Stimulated activated naive CD8-positive, alpha-beta T cell treated with anti-CD3 and anti-CD28 coated beads, Interleukin-15, Interleukin-2, amounts not matched to agents 100 ng/mL and 50 ng/mL, for 24 hours (primary cell): Measurements from ENCODE around the gene RBCK1.

Experiments
- H3K27ac Mint-ChIP-seq: one replicate; pipeline ENCODE4 v1.8.0; 2021; ENCODE audit warnings: mild to moderate bottlenecking, mixed read lengths
- H3K27me3 Mint-ChIP-seq: one replicate; pipeline ENCODE4 v1.8.0; 2021; ENCODE audit warnings: mixed read lengths
- H3K36me3 Mint-ChIP-seq: one replicate; pipeline ENCODE4 v1.8.0; 2021; ENCODE audit warnings: low read depth, mixed read lengths
- H3K4me1 Mint-ChIP-seq: one replicate; pipeline ENCODE4 v1.8.0; 2021; ENCODE audit warnings: low read depth, mixed read lengths
- H3K4me3 Mint-ChIP-seq: one replicate; pipeline ENCODE4 v1.8.0; 2021; ENCODE audit warnings: mild to moderate bottlenecking, mixed read lengths
- H3K9me3 Mint-ChIP-seq: one replicate; pipeline ENCODE4 v1.8.0; 2021; ENCODE audit warnings: mixed read lengths

The RBCK1 gene

DNA sequence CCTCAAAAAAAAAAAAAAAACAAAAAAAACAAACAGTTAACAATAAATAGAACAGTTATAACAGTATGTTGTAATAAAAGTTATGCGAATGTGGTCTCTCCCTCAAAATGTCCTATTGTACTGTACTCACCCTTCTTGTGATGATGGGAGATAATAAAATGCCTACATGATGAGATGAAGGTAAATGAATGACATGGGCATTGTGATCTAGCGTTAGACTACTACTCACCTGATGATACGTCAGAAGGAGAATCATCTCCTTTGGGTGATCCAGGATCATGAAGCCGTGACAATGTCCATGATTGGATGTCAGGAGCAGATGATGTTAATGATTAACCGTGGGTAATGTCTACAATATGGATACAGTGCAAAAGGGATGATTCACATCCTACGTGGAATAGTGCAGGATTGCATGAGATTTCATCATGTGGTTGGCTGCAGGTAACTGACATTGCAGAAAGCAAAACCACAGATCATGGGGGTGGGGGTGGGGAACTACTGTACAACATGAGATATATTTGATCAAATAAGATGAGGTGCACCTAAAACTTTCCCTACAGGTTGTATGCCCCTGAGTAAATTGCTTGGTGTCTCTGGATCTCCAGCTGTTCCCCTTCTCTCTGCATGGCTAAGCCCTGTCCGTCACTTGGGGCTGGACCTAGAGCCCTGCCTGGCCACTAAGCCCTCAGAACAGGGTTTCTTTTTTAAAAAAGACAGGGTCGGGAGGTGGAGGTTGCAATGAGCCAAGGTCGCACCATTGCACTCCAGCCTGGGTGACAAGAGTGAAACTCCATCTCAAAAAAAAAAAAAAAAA, 6.2 kb upstream of the RBCK1 start:
- peaks cover 16% of the 10 kb centered on the region for H3K36me3 Mint-ChIP-seq
- peak overlapping the region; percentile 48 for H3K27ac Mint-ChIP-seq
- H3K4me3 Mint-ChIP-seq = no peak overlapping the region
- H3K9me3 Mint-ChIP-seq = no peaks in the 10 kb centered on the region
- H3K27me3 Mint-ChIP-seq = no peaks in the 10 kb centered on the region
- peaks cover 23% of the 10 kb centered on the region for H3K4me1 Mint-ChIP-seq

- H3K27ac Mint-ChIP-seq = no peak overlapping the region
- peaks cover 30% of the 10 kb centered on the region for H3K4me1 Mint-ChIP-seq
- H3K36me3 Mint-ChIP-seq = peaks cover 10% of the 10 kb centered on the region
These were observed 5.6 kb upstream of the RBCK1 start for GRCh38 chr20:402496-402885.

DNA sequence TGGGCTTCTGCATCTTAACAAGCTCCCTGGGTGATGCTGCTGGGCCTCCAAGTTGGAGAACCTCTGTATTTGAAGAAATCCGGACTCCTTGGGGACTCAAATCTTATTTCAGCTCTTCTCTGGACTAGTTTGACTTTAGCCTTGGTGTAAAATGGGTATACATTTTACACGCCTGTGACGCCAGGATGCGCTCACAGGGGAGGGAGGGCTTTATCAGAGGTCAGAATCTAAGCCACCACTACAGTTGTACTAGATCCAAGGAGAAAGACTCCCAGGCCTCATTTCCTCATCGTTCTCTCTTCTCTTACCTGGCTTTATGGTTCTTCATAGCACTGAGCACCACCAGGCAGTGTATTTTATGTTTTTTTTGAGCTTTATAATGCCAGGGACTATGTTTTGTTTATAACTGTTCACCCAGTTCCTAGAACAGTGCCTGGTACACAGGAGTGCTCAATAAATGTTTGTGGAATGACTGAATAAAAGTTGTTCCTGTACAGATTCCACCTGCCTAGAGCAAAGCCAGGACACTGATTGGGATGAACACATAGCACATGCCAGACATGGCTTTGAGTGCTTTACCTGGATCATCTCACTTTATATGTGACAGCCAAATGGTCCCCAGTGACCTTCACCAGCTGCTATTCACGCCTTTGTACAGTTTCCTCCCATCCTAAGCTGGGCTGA, 5.1 kb upstream of the RBCK1 start:
- Mint-ChIP-seq H3K4me1 (peaks cover 30% of the 10 kb centered on the region), H3K4me3 (no peak overlapping the region), H3K27ac (no peak overlapping the region), H3K36me3 (peaks cover 5% of the 10 kb centered on the region), H3K27me3 (no peaks in the 10 kb centered on the region), H3K9me3 (no peaks in the 10 kb centered on the region)

More at GRCh38 chr20:402496-402885, 5.6 kb upstream of the RBCK1 start:
- Mint-ChIP-seq H3K27me3 (no peaks in the 10 kb centered on the region), H3K9me3 (no peaks in the 10 kb centered on the region), H3K4me3 (no peak overlapping the region)

DNA sequence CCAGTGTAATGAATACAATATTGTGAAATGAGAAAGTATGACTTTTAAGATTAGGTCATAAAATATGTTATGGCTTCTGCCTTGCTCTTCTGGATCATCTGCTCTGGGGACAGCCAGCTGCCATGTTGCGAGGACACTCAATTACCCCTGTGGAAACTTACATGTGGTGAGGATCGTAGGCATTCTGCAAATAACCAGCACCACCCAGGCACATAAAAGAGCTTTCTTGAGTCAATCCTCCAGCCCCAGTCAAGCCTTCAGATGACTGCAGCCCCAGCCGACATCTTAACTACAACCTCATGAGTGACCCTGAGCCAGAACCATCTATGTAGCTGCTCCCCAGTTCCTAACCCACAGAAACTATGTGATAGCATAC, 4.5 kb upstream of the RBCK1 start:
- Mint-ChIP-seq H3K4me3 (no peak overlapping the region), H3K36me3 (peaks cover 1% of the 10 kb centered on the region), H3K4me1 (peaks cover 30% of the 10 kb centered on the region), H3K27me3 (no peaks in the 10 kb centered on the region), H3K27ac (no peak overlapping the region), H3K9me3 (no peaks in the 10 kb centered on the region)

DNA sequence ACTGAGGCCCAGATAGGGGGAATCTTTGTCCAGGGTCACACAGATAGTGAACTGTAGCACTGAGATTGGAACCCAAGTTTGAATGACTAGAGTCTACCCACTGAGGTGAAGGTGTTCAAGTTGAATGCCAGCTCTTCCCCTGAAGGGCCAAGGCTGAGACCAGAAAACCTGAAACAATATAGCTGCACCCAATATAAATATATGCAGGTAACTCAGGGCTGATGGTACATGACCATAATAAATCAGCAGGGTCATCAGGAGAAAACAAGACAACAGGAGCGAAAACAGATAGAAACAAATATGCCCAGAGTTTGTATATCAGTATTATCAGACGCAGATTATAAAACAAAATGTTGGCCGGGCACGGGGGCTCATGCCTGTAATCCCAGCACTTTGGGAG, 4.0 kb upstream of the RBCK1 start:
- H3K4me3 Mint-ChIP-seq = no peak overlapping the region
- H3K4me1 Mint-ChIP-seq = peaks cover 31% of the 10 kb centered on the region
- H3K27me3 Mint-ChIP-seq = no peaks in the 10 kb centered on the region
- no peak overlapping the region for H3K27ac Mint-ChIP-seq
- H3K9me3 Mint-ChIP-seq = no peaks in the 10 kb centered on the region
- H3K36me3 Mint-ChIP-seq = peaks cover 2% of the 10 kb centered on the region

- Mint-ChIP-seq H3K9me3 (no peaks in the 10 kb centered on the region), H3K4me1 (peaks cover 49% of the 10 kb centered on the region), H3K27ac (peak overlapping the region; percentile 92), H3K4me3 (peak overlapping the region; percentile 84), H3K36me3 (peaks cover 24% of the 10 kb centered on the region), H3K27me3 (no peaks in the 10 kb centered on the region)
These were observed 1.6 kb upstream of the RBCK1 start for GRCh38 chr20:406200-407132.

- Mint-ChIP-seq H3K9me3 (no peaks in the 10 kb centered on the region), H3K36me3 (peaks cover 32% of the 10 kb centered on the region), H3K4me1 (peaks cover 49% of the 10 kb centered on the region), H3K27ac (peak overlapping the region; percentile 92), H3K27me3 (no peaks in the 10 kb centered on the region), H3K4me3 (peak overlapping the region; percentile 84)
These were observed 756 bp upstream of the RBCK1 start for GRCh38 chr20:407133-407952.

DNA sequence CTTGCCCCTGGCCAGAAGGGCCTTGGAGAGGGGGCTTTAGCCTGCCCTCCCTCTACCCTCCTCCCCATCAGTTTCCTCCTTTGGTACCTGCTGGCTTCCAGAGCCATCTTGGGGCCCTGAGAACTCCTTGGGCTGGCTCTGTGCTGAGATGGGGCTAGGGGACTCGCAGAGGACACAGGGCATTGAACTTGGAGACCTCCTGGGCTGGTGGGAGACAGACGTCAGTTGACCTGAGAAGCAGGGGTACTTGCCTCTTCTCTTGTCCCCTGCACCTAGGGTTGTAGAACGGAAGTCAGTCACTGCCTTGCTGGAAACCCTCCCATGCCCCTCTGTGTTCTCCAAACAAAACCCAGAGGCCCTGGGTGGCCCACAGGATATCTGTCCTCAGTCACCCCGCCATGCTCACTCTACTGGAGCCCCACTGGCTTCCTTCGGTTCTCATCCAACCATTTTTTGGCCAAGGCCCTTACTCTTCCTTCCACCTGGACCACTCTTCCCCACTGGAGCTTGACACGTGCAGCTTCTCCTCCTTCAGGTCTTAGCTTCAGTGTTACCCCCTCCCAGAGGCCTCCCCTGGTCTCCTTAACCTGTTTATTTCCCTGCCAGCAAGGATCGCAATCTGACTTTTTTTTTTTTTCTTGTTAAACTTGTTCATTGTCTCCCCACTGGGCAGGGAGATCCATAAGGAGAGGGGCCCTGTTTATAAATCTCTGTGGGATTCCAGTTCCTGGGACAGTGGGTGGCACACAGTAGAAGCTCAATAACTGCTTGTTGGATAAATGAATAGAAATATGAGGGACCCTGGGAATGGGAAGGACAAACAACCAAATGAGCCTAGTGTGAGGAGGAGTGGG, 971 bp downstream of the RBCK1 start:
- peaks cover 55% of the 10 kb centered on the region for H3K4me1 Mint-ChIP-seq

DNA sequence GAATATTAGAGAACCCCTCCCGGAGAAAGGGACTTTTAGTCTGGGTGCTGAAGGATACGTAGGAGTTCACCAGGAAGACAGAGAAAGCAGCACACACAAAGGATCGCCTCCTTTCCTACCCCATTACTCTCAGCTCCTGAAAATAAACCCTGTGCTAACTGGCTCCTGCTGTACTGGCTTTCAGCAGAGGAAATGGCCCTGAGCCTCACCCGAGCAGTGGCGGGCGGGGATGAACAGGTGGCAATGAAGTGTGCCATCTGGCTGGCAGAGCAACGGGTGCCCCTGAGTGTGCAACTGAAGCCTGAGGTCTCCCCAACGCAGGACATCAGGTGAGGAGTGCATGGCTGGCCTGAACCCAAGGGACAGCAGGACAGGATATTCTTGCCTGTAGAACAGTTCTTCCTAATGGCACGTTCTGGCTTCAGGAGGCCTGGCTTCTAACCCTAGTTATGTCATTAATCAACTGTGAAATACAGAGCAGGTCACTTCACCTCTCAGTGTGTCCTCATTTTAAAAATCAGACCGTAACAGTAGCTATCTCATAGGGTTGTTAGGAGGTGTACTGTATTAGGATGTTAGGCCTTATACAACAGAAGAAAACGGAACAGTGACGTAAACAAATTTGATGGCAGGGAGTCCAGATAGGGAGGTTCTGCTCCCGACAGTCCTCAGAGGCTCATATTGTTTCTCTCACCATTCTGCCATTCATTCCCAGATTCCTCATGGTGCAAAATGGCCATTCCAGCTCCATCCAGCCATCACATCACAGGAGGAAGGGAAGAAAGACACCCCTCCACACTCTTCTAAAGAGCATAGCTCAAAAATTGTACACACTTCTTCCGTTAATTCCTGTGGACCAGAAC, 1.8 kb downstream of the RBCK1 start:
- Mint-ChIP-seq H3K27ac (peak overlapping the region; percentile 97), H3K9me3 (no peaks in the 10 kb centered on the region), H3K4me3 (peak overlapping the region; percentile 99), H3K36me3 (peaks cover 49% of the 10 kb centered on the region), H3K4me1 (peaks cover 58% of the 10 kb centered on the region), H3K27me3 (no peaks in the 10 kb centered on the region)

More for the DNA sequence above, 971 bp downstream of the RBCK1 start:
- no peaks in the 10 kb centered on the region for H3K27me3 Mint-ChIP-seq
- H3K36me3 Mint-ChIP-seq = peaks cover 46% of the 10 kb centered on the region
- H3K9me3 Mint-ChIP-seq = no peaks in the 10 kb centered on the region
- H3K4me3 Mint-ChIP-seq = peak overlapping the region; percentile 99
- peak overlapping the region; percentile 97 for H3K27ac Mint-ChIP-seq

GRCh38 chr20:412081-412480, 4.0 kb downstream of the RBCK1 start:
- Mint-ChIP-seq H3K36me3 (peaks cover 67% of the 10 kb centered on the region), H3K4me1 (peaks cover 67% of the 10 kb centered on the region)

DNA sequence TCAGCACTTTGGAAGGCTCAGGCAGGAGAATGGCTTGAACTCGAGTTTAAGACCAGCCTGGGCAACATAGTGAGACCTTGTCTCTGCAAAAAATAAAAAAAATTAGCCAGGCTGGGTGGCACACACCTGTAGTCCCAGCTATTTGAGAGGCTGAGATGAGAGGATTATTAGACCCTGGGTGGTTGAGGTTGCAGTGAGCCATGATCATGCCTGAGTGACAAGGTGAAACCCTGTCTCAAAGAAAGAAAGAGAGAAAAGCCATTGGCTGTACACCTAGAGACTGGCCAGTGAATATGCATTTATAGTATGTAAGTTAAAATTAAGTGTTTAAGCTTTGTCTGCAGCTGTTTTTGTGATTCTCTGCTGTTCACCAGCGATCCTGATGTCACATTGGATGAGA, 6.1 kb downstream of the RBCK1 start:
- Mint-ChIP-seq H3K4me1 (peaks cover 60% of the 10 kb centered on the region), H3K9me3 (no peaks in the 10 kb centered on the region), H3K36me3 (peaks cover 69% of the 10 kb centered on the region), H3K27ac (no peak overlapping the region), H3K27me3 (no peaks in the 10 kb centered on the region), H3K4me3 (no peak overlapping the region)

More at GRCh38 chr20:412081-412480, 4.0 kb downstream of the RBCK1 start:
- Mint-ChIP-seq H3K27ac (no peak overlapping the region), H3K9me3 (no peaks in the 10 kb centered on the region), H3K4me3 (no peak overlapping the region), H3K27me3 (no peaks in the 10 kb centered on the region)

DNA sequence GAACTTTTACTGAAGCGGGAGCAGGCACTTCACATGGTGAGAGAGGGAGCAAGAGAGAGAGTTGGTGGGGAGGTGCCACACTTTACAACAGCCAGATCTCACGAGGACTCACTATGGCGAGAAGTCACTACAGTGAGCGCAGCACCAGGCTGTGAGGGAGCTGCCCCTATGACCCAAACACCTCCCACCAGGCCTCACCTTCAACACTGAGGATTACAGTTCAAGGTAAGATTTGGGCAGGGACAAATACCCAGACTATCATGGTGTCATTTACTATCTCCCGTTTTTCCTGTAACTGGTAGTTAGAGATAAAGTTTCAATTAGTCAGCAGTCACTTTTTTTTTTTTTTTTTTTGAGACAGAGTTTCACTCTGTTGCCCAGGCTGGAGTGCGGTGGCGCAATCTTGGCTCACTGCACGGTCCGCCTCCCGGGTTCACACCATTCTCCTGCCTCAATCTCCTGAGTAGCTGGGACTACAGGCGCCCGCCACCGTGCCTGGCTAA, 7.8 kb downstream of the RBCK1 start:
- Mint-ChIP-seq H3K4me1 (peaks cover 43% of the 10 kb centered on the region), H3K36me3 (peaks cover 53% of the 10 kb centered on the region), H3K27me3 (no peaks in the 10 kb centered on the region), H3K27ac (no peak overlapping the region), H3K4me3 (no peak overlapping the region), H3K9me3 (no peaks in the 10 kb centered on the region)
